ENCODE data around the gene NIPBL. TPM values are rescaled to one million over a fixed set of nuclear protein-coding genes. Genes with fewer than 3 reads are reported as not detected.

Gene NIPBL
- total and polyA plus RNA-seq, 2 of the 8 experiments (the other 6 are each of a cell fraction or from before 2014, with no cell fraction given), result 21.1 to 53.5 TPM

DNA sequence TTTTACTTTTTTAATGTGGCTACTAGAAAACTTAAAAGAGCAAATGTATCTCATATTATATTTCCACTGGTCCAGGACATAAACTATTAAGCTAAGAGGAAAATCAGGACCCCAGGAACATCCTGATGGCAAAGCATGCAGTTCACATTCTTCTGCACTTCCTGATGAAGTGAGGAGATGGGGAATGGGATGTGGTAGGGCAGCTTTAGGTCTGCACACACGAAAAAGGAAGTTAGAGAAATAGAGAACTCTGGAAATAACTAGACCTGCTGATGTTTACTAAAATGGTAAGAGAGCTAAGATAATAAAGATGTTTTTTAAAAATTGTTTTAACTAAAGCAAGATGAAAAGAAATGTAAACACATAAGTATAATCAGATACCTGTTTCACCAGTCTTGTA, 39.7 kb upstream of the NIPBL start:
- no peak overlapping the region for H3K23ac ChIP-seq (ENCODE audit: insufficient read length)
- H3K79me1 ChIP-seq (ENCODE audit: low read depth, low read length), result no peaks in the 10 kb centered on the region
- H3K4me2 ChIP-seq (ENCODE audit: insufficient read depth in 1 of 2, low read depth in 2 of 2, low read length in 2 of 2), result no peak overlapping the region
- ChIA-PET POLR2A (ENCODE audit: partially characterized antibody) (no interaction called here), CTCF (ENCODE audit: partially characterized antibody) (interaction anchor here (0.9 to 1.1 kb wide), 2 partner anchors 10 to 42 kb away, joined by 3 read pairs; no protein-coding TSS in a partner anchor)
- no peaks in the 10 kb centered on the region for H3K79me2 ChIP-seq (ENCODE audit: control insufficient read depth in 1 of 2, insufficient read depth in 2 of 2, low read length in 2 of 2)
- H3K4me1 ChIP-seq (replicated peaks in 1 of 4; ENCODE audit: control insufficient read depth in 3 of 4, insufficient read depth in 4 of 4, low read length in 3 of 4), result no peaks in the 10 kb centered on the region; a peak in 1 of 7 replicates
- no peaks in the 10 kb centered on the region for H3K36me3 ChIP-seq (ENCODE audit: control insufficient read depth in 2 of 4, insufficient read depth in 4 of 4, low read length in 3 of 4)
- H2BK120ac ChIP-seq (replicated peaks; ENCODE audit: low read depth, low read length), result no peak overlapping the region
- H3K27ac ChIP-seq (ENCODE audit: low read depth, low read length), result no peak overlapping the region
- no peak overlapping the region for H4K5ac ChIP-seq (ENCODE audit: insufficient read length, low read depth, low read length)
- H4K20me1 ChIP-seq (replicated peaks in 1 of 2; ENCODE audit: control insufficient read depth in 1 of 2, insufficient read depth in 2 of 2, low read length in 2 of 2), result no peaks in the 10 kb centered on the region
- H2BK15ac ChIP-seq (ENCODE audit: low read length), result no peak overlapping the region
- no peak overlapping the region for H2BK5ac ChIP-seq (ENCODE audit: low read depth, low read length)
- FAIRE-seq (no peak), DNase-seq (ENCODE audit: low read depth in 1 of 2, low spot score in 2 of 2) (no peak)
- no peak overlapping the region for H3K56ac ChIP-seq (replicated peaks; ENCODE audit: insufficient read length, low read depth, low read length)
- H2AK5ac ChIP-seq (ENCODE audit: low read depth, low read length), result no peak overlapping the region
- no peaks in the 10 kb centered on the region for H3K27me3 ChIP-seq (replicated peaks in 1 of 4; ENCODE audit: control insufficient read depth in 3 of 4, extremely low read depth in 1 of 4, insufficient read depth in 3 of 4, low read length in 3 of 4)
- H3K4ac ChIP-seq (replicated peaks; ENCODE audit: insufficient read length, low read depth, low read length), result no peak overlapping the region
- H3K14ac ChIP-seq (ENCODE audit: insufficient read length), result no peak overlapping the region
- no peaks in the 10 kb centered on the region for H3K9me3 ChIP-seq (ENCODE audit: insufficient read depth in 2 of 2, low read depth in 1 of 2, low read length in 1 of 2)
- no peak overlapping the region for H4K91ac ChIP-seq (replicated peaks; ENCODE audit: insufficient read length, low read length)
- 87% methylated on average over 1 of the region's 1 CpG; no CpG with 5 or more reads in 1 of the 2 experiments for WGBS, 2 experiments (ENCODE audit: extremely low coverage in 1 of 2, insufficient coverage in 1 of 2, insufficient read length in 1 of 2, insufficient replicate concordance in 2 of 2, low coverage in 1 of 2, low lambda C conversion rate in 2 of 2, missing lambda C conversion rate in 1 of 2)
- no peak overlapping the region for H3K9ac ChIP-seq (replicated peaks in 1 of 4; ENCODE audit: extremely low read depth in 1 of 4, low read depth in 3 of 4, low read length in 3 of 4)
- H2AFZ ChIP-seq (ENCODE audit: low read length), result no peak overlapping the region
- no peak overlapping the region for H2BK20ac ChIP-seq (ENCODE audit: low read length)
- H3K23me2 ChIP-seq (ENCODE audit: low read depth, low read length), result no peaks in the 10 kb centered on the region
- H4K8ac ChIP-seq (ENCODE audit: extremely low read depth, insufficient read depth, low read length), result no peak overlapping the region
- H3K4me3 ChIP-seq (ENCODE audit: extremely low read depth in 1 of 4, insufficient read depth in 2 of 4, low read depth in 3 of 4, low read length in 4 of 4), result no peak overlapping the region
- H2BK12ac ChIP-seq (ENCODE audit: low read depth, low read length), result no peak overlapping the region
- H3K18ac ChIP-seq (ENCODE audit: extremely low read depth, low read length), result no peak overlapping the region
- TF ChIP-seq, protein P1, sequence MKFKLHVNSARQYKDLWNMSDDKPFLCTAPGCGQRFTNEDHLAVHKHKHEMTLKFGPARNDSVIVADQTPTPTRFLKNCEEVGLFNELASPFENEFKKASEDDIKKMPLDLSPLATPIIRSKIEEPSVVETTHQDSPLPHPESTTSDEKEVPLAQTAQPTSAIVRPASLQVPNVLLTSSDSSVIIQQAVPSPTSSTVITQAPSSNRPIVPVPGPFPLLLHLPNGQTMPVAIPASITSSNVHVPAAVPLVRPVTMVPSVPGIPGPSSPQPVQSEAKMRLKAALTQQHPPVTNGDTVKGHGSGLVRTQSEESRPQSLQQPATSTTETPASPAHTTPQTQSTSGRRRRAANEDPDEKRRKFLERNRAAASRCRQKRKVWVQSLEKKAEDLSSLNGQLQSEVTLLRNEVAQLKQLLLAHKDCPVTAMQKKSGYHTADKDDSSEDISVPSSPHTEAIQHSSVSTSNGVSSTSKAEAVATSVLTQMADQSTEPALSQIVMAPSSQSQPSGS (IDR thresholded peaks at IDR 0.05; ENCODE audit: low read length), result no peak
- TF ChIP-seq RFX5 (IDR thresholded peaks at IDR 0.05; ENCODE audit: borderline replicate concordance, low read depth, low read length) (no peak), BCL11A (IDR thresholded peaks at IDR 0.05; ENCODE audit: low read depth in 2 of 2, low read length in 2 of 2) (no peak), CBX5 (IDR thresholded peaks at IDR 0.05; ENCODE audit: low read depth, low read length) (no peak), TAF7 (optimal IDR thresholded peaks at IDR 0.05; ENCODE audit: borderline replicate concordance, low read depth, low read length) (no peak), FOSL1 (IDR thresholded peaks at IDR 0.05; ENCODE audit: insufficient read depth, low read depth, low read length) (no peak), CBX8 (IDR thresholded peaks at IDR 0.05; ENCODE audit: borderline replicate concordance, low read depth, low read length) (no peak), KDM5A (IDR thresholded peaks at IDR 0.05; ENCODE audit: low read length) (no peak), KDM1A (IDR thresholded peaks at IDR 0.05; ENCODE audit: borderline replicate concordance, low read length) (no peak)
- TF ChIP-seq, protein P2, sequence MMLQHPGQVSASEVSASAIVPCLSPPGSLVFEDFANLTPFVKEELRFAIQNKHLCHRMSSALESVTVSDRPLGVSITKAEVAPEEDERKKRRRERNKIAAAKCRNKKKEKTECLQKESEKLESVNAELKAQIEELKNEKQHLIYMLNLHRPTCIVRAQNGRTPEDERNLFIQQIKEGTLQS (IDR thresholded peaks at IDR 0.05; ENCODE audit: insufficient read depth, low read depth, low read length), result no peak
- TF ChIP-seq, protein P3, sequence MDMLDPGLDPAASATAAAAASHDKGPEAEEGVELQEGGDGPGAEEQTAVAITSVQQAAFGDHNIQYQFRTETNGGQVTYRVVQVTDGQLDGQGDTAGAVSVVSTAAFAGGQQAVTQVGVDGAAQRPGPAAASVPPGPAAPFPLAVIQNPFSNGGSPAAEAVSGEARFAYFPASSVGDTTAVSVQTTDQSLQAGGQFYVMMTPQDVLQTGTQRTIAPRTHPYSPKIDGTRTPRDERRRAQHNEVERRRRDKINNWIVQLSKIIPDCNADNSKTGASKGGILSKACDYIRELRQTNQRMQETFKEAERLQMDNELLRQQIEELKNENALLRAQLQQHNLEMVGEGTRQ (IDR thresholded peaks at IDR 0.05; ENCODE audit: low read length), result no peak

All from H1 (cell line).